Activated CD8-positive, alpha-beta memory T cell treated with anti-CD3 and anti-CD28 coated beads, Interleukin-2, amount 50 U/mL, for 24 hours (primary cell): ENCODE results near the gene OXSR1.
"Not testable (repeated sequence)": the region's sequence is repeated elsewhere in the genome, so short reads cannot be mapped to it uniquely, and the experiment has no call there.

ENCODE experiments used
- DNase-seq: peaks from one replicate; pipeline ENCODE4 v3.0.0-alpha.2; 2020; ENCODE audit errors: extremely low read depth

The OXSR1 gene

DNA sequence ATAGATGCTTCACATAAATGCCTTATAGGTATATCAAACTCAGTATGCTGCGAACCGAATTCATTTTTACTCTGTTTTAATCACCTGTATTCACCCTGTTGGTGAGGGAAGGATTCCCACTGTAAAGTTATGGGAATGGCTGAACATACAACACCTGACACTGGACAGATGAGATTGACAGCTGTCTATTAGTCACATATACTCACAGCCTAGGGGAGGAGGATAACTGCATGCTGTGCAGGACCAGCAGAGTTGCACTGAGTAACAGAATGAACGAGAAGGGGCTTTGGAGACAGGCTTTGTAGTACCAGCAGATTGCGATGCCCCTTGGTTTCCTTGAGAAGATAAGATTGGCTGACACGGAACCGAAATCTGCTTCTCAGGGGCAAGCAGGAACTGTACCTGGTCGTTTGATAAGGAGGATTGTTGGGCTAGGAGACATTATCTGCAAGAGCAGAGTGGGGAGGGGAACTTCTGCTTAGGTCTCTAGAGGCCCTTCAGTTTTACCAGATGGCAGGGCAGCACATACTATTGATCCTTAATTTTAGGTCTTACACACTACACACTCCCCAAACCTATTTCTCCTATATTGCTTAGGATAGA is 56.8 kb downstream of the OXSR1 start:
- DNase-seq = no peak

DNA sequence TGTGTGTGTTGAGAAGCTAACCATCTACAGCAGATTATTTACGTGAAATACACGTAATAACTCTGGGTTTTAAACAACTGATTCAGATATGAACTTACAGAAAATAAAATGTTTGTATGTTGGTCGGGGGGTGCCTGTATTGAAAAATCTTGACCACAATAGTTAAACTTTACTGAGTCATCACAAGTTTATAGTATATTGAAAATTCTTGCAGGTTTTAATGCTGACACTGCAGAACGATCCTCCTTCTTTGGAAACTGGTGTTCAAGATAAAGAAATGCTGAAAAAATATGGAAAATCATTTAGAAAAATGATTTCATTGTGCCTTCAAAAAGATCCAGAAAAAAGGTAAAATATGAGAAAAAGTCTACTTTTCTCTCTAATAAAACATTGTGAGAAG is 59.0 kb downstream of the OXSR1 start:
- no peak for DNase-seq

DNA sequence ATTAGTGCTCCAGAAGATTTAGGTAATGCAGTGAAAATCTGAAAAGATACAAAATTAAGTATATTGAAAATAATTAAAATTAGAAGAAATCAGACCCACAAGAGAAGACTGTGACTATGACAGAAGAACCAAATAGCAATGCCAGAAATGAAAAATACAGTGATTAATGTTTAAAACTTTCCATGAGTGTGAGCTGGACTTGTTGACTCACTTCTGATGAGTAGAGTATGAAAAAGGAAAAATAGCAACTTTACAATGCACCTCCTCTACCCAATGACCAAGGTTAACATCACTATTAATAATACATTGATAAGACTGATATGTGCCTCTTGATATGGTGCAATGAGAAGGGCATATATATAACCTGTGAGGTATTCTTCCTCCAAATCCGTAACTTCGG is 60.9 kb downstream of the OXSR1 start:
- no peak for DNase-seq

DNA sequence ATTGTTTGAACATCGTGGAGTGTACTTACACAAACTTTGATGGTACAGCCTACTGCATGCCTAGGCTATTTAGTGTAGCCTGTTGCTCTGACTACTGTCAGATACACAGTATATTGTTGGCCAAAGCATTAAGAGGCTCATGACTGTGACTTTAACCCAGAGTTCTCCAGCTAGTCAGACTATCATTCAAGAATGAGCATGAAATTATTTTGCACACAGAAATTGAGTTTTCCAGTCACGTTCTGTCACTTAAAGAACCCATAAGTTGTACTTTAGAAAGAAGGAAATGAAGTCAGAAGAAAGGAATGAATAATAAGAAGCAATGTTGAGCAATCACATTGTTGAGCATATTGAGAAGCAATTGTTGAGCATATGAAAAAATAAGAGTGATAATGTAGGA is 62.7 kb downstream of the OXSR1 start:
- DNase-seq = no peak

- no peak for DNase-seq
Observed at GRCh38 chr3:38229036-38229435, 63.7 kb downstream of the OXSR1 start.

DNA sequence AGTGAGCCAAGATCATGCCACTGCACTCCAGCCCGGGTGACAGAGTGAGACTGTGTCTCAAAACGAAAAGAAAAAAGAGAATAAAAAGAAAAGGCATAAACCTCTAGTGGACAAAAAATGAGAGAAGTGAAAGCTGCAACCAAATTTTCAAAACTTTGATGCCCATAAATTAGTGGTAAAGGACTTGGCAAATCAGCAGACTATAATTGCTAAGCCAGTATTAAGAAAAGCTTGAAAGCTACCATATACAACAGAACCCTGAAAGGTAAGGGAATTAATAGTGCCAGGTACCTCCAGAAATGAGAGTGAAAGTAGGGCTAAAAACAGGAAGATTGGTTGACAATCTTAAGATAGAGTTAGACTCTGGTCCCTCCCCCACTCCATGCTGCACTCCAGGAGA is 67.4 kb downstream of the OXSR1 start:
- no peak for DNase-seq

DNA sequence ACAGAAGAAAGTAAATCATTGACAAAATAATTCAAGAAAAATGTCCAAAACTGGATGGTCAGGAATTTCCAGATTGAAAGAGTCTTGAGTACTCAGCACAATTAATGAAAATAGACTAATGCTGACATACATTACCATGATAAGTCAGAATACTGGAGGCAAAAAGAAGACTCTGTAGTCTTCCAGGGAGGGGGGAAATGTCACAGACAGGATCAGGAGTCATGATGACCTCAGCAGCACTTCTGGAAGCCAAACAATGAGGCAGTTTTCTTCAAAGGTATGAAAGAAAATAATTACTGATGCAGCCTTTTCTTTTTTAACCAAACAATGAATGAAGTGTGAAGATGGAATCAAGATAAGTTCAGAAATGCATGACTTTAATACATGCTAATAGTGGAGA is 70.1 kb downstream of the OXSR1 start:
- DNase-seq = no peak

DNA sequence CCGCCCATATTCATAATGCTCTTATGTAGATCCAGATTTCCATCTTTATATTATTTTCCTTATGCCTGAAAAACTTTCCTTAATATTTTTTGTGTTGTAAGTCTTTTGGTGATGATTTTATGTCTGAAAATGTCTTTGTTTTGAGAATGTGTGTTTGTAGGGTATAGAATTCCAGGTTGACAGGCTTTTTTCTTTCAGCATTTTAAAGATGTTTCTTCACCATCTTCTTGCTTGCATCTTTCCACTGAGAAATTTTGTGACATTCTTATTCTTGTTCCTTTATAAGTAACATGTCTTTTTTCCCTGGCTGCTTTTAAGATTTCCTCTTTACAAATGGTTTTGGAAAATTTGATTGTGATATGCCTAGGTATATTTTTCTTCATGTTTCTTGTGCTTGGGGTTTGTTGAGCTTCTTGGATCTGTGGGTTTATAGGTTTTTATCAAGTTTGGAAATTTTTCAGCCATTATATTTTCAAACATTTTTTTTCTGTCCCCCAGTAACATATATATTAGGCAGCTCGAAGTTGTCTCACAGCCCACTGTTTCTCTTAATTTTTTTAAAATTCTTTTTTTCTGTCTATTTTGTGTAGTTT is 73.2 kb downstream of the OXSR1 start:
- DNase-seq = no peak

- not testable (repeated sequence) for DNase-seq
Observed at GRCh38 chr3:38242812-38243211, 77.5 kb downstream of the OXSR1 start.

- no peak for DNase-seq
Observed at GRCh38 chr3:38245930-38246329, 80.6 kb downstream of the OXSR1 start.

DNA sequence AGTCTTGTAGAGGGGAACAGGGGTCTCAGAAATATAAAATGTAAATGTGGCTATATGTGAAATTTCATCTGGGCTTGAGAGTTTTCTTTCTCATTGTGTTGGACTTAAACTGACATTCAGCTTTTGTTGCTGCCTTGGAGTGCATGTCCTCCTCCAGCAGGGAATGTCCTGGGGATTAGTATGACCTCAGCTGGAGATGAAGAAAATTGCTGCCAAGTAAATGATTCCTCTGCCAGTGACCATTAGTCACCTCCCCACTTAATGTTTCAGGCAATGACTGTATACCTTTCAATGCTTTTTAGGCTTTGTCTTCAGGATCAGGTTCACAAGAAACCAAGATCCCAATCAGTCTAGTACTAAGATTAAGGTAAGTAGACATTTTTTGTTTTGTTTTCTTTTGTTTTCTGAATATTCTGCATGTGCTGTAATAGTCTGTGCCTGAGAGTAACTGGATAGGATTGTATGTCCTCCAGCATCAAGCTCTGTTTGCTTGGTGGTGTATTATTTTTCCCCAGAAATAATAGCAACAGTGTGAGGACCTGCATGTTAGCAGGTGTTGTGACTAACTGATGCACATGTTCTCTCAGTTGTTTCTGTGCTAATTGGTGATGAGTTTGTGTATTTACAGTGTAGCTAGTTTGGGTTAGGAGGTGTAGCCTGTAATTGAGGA is 82.2 kb downstream of the OXSR1 start:
- DNase-seq = no peak

DNA sequence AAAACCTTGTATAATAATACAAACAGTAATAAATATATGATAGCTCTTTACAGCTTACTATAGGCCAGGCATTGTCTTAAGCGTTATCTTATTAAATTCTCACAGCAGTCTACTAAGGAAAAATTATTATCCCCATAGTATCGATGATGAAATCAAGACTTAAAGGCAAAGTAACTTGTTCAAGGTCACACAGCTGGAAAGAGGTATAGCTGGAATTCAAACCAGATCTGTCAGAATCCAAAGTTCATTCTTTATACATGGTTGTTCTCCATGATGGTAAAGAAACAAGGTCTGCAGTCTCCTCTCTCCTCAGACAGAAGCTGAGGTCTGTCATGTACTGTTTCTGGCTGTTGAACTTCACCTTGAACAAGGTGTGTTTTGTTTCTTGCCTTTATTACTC is 84.9 kb downstream of the OXSR1 start:
- DNase-seq = no peak

GRCh38 chr3:38251197-38251596 is 85.9 kb downstream of the OXSR1 start:
- no peak for DNase-seq

DNA sequence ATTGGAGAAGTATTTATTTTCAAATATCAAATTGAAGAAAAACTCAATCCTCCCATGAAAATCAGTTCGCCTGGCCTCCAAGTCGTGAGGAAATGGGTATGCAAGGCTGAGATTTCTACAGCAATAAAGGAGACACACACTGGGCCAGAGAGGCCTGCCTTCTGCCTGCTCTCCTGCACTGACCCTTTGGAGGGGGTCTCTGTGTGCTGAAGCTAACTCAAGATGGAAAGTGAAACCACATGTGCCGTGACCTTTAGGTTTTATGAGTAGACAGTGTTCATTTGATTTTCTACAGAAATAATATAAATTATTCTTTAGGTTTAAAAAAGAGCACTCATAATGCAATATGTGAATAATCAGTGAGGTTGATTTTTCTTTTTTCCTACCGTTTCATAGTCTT is 88.4 kb downstream of the OXSR1 start:
- DNase-seq = no peak

GRCh38 chr3:38254872-38255271 is 89.5 kb downstream of the OXSR1 start:
- DNase-seq = no peak

DNA sequence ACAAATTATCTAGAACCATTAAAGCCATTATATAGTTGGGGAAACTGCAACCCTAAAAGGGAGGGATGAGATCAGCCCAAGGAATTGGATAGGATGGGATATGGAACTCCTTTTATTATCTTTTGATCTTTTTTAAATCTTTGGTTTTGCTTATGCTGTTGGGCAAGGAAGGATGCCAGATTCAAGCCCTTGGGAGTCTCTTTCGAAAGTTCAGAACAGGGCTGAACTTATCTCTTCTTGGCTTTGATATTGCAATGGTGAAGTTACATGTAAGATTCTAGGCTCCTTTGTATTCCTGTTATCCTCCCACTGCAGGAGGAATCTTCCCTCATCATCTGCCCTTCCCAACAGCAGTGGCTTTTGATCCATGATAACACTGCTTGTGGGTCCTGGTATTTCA is 90.3 kb downstream of the OXSR1 start:
- no peak for DNase-seq

GRCh38 chr3:38257583-38257982 is 92.2 kb downstream of the OXSR1 start:
- DNase-seq = no peak

DNA sequence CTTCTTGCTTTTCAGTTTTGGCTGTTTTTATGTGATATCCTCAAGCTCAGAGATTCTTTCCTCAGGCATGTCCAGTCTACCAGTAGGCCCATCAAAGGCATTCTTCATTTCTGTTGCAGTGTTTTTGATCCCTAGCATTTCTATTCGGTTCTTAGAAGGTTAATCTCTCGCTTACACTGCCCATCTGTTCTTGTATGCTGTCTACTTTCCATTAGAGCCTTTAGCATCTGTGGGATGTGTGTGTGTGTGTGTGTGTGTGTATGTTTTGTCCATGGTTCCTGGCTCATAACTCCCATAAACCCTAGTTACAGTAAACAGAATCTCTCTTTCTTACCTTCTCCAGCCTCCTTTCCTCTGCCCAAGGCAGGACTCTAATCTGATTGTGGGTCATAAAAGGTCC is 95.1 kb downstream of the OXSR1 start:
- DNase-seq = no peak

DNA sequence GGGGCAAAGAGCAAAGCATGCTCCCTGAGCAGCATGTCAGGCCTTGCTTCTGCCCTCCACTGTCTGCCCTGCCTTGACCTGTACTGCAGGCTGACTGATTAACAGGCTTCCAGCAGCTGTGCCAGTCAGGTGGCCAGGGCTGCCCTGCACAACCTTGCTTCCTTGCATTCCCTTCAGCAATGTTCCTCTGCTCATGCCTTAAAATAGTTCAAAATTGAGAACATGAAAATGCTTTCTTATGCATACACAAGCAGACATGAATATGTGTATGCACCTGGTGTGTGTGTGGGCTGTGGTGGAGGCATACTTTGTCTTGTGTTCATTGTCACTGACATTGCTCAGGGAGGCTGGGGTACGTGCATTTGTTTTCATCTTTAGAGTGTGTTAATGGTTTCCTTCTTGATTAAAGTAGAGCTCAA is 99.0 kb downstream of the OXSR1 start:
- no peak for DNase-seq

- no peak for DNase-seq
Observed at GRCh38 chr3:38264779-38265178, 99.4 kb downstream of the OXSR1 start.

GRCh38 chr3:38265604-38266307 is 100.4 kb downstream of the OXSR1 start, which contains the start of gene SLC22A13:
Gene SLC22A13 (plus strand): TSS chr3:38265812. CDS start chr3:38265861, 49 bp downstream.
- no peak for DNase-seq

DNA sequence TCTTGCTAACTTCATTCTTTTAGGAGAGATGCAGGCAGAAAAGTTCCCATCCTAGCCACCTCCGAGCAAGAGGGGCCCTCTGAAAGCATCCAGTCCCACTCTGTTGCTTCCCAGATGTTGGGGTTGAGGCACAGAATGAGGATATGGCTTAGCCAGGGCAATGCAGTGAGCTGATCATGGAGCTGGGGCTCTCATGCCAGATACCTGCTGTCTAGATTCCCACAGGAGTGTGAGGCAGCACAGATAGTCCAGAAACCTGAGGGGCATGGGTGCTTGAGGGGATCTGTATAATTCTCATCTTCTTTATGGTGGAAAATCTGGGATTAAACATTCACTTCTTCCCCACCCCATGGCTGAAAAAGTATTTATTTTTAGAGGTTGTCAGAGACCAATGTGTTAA is 101.5 kb downstream of the OXSR1 start:
- DNase-seq = no peak

DNA sequence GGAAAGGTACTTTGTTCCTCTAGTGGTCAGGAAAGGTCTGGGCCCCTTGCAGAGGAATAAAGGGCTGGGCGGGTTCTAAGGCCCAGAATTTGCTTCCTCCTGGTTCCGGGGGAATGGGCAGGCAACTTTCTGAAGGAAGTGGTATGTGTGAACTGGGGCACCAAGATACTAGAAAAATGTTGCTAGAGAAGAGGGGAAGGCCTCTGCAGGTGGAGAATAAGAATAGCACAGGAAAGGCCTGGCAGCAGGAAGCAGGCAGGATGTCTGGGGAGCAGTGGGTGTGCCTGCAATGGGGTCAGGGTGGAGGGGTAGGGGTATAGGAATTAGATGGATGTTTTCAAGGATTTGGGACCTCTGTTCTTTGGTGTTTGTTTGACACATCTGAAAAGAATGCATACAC is 102.3 kb downstream of the OXSR1 start:
- DNase-seq = no peak
